NCI-H510A (cell line): Measurements from ENCODE around the gene HAUS3.
"Not testable (repeated sequence)": the region's sequence is repeated elsewhere in the genome, so short reads cannot be mapped to it uniquely, and the experiment has no call there.

Experiments used
- DNase-seq: peaks from one replicate; lab custom pipeline; 2025; lab: John Stamatoyannopoulos, UW

Gene HAUS3

DNA sequence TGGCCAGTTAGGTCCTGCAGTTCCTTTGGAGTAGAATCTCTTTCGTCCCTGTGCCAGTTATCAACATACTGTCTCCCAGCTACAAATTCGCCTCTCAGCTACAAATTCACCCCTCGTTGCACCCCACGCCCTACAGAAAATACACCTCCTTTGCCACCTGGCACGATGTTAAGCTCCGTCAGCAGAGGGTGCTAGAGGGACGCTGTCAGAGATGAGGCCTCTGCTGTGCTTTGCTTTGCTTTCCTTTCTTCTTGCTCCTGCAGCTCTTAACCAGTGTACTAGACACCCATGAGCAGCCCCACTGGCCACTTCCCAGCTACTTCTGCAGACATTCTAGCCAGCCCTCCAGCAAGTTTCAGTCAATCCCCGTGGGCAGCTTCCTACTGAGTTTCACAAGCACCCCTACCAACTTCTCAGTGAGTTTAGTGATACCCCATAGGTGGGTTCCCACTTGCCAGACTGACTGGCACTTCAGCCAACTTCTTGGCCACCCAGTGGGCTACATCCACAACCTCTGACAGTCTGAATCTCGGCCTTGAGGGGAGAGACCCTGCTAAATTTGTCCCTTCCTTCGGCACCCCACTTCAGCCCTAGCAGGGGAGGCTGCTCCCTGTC, 21.8 kb downstream of the HAUS3 start:
- peak; percentile 25 for DNase-seq

DNA sequence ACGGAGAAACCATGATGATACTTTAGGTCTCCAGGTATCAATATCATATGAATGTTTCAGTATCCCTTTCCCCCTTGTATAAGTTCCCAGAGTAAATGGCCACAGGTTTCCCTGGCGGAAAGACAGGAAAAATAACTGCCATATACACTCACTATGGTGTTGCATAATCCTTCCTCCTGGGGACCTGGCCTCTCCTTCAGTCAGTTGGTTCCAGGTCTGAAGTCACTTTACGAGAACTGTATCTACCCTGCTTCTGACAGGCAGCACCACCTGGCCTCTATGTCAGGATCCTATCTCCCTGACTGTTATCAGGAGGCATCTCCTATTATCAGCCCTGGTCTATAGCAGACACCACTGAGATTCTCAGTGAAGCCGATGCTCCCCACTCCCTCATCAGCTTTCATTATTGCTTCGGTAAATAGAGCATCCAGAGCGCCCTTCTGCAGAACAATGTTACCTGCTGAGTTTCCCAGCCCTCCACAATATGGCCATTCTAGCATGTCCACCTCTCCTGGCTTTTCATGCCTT, 22.6 kb downstream of the HAUS3 start:
- no peak for DNase-seq

DNA sequence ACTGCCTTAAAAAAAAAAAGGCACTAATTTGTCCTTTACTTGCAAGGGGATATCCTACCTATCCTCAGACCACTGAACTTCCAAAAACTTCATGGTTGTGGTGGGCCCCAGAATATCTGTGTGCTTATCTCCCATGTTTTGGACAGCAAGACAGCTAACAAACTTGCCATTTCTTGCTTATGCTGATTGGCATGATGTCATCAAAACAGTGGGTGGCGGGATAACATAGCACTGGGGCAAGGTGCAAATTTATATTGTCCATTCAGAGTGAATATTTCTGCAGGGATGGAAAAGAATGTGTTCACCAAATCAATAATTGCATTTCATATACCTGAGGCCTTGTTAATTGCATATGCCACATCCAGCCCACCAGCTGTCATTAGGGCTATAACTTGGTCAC, 23.5 kb downstream of the HAUS3 start:
- no peak for DNase-seq

DNA sequence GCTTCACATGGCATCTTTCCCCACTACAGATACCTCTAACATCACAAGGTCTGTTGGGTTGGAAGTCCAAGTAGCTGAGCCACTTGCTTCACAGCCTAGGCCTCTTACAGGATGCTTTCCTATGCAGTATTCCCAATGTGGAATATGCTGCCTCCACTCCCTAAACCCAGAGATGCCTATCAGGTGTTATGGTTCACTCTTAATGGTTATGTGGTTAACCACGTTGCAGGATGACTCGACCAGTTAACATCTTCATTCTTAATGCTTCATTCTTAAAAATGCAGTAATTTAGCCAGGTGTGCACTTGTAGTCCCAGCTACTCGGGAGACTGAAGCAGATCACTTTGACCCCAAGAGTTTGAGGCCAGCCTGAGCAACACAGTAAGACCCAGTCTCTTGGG, 24.2 kb downstream of the HAUS3 start:
- DNase-seq = no peak

DNA sequence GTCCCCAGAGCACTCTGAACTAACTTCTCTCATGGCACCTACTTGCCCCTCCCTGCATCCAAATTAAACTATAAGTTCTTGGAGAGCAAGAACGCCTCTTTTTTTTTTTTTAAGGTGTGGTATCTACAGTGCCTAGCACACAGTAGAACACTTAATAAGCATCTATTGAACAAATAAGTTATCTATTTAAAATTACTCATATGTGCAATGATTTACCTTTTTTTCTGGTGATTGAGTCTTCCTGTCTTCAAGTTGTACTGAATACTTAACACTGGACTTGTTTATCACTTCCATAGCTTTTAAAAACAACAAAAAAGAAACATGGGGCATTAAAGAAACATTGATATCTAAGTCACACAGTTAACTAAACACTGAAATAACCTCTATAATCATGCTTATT, 29.1 kb downstream of the HAUS3 start:
- DNase-seq = no peak

DNA sequence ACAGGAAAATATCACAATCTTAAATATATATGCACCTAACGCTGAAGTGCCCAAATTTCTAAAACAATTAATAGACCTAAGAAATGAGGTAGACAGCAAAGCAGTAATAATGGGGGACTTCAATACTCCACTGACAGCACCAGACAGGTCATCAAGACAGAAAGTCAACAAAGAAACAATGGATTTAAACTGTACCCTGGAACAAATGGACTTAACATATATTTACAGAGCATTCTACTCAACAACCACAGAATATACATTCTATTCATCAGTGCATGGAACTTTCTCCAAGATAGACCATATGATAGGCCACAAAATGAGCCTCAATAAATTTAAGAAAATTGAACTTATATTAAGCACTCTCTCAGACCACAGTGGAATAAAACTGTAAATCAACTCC, 39.1 kb downstream of the HAUS3 start:
- DNase-seq = not testable (repeated sequence)

DNA sequence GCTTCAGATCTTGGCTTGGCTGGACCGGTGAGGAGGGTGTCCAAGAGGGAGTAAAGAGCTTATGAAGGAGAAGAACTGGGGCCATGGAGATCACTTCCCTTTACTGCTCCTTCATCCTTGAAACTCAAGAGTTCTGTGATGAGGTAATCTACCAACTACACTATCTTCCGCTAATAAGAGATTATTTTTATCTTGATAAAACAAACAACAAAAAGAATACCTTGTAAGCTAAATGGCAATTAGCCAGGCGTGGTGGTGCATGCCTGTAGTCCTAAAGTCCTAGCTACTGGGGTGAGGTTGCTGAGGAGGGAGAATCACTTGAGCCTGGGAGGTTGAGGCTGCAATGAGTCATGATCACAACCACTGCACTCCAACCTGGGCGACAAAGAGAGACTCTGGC, 47.4 kb downstream of the HAUS3 start:
- no peak for DNase-seq

DNA sequence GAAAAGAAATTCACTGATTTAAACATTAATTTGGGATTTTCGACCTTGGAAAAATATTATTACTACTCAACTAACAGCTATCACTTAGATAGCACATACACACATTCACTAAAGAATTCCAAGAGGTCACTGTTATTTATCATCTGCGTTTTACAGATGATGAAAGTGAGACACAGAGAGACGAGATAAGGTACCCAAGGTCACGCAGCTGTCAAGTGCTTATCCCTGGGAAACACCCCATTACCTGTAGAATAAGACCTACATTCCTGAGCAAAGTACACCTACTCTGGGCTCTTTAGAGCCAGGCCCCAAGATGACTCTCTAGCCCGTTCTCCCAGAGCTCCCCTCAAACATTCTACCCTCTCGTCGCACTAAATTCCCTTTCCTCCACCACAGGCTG, 48.6 kb downstream of the HAUS3 start:
- no peak for DNase-seq

DNA sequence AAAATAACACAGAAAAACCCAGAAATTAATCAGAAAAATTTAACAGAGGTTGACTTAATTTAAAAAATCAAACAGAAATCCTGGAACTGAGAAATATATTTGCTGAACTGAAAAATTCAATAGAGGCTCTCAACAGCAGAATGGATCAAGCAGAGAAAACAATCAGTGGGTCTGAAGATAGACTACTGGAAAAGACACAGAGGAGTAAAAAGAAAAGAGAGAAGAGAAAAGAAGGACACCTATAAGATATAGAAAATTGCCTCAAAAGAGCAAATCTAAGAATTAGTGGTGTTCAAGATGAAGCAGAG, 55.1 kb downstream of the HAUS3 start:
- no peak for DNase-seq

DNA sequence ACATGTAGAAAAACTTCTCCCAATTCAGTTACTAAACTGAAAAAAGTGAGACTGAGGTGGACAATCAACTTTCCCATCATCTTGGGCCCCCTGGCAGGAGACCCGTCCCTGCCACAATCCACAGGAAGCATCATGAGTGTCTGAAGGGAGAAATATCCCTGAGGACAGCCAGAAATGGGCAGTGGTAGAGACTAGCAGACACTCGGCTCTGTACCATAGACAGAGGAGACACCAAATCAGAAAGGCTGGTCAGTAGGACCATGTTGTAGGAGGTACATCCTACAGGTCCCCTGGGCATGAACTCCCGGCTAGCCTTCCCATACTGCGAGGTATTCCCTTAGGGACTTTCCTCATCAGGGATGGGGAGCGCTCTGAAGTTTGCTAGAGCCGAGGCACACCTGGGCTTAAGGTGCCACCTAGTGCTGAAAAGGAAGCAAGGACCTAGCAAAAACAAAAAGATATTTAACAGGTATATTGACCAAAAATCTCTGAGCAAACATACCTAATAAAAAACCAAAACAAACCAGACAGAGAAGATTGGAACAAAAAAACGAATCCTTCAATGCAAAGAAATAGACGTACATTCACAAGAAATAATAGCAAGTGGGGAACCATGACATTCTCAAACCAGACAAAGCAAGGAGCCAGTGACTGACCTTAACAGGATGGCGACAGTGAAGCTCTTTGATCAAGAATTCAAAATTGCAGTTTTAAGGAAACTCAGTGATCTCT, 55.6 kb downstream of the HAUS3 start:
- no peak for DNase-seq

DNA sequence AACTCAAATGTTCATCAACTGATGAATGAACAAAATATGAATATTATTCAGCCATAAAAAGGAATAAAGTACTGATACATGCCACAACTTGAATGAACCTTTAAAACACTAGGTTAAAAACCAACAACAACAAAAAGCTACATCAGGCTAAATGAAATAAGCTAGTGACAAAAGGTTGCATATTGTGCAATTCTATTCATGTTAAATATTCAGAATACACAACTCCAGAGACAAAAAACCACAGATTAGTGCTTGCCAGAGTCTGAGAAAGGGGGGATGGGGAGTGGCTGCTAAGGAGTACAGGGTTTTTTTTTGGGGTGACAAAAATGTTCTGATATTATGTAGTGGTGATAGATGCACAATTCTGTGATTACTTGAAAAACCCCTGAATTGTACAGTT, 58.5 kb downstream of the HAUS3 start:
- DNase-seq = no peak

DNA sequence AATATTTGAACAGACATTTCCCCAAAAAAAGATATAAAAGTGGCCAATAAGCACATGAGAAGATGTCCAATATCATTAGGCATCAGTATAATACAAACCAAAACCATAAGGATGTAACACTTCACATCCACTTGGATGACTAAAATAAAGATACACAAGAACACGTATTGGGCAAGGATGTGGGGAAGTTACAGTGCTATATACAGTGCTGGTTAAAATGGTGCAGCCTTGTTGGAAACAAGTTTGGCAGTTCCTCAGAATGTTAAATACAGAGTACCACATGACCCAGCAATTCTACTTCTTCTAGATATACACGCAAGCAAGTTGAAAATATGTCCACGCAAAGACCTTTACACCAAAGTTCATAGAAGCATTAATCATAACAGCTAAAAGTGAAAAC, 58.9 kb downstream of the HAUS3 start:
- no peak for DNase-seq

DNA sequence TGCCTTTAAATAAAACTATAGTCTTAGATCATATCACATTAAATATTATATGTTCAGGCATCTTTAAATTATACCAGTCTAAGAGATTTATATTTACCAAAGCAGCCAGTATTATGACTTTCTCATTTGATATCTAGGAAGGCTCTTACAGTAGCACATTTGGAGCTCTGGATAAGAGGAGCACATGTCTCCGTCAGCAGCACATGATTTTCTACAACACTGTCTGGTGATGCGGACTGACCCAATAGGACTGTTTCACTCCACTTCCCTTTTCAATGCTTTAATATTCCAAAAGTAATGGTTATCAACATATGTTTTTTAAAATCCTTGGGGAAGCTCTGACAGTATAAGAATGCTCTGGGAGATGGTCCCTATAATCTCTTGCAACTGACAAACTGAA, 61.5 kb downstream of the HAUS3 start:
- no peak for DNase-seq

DNA sequence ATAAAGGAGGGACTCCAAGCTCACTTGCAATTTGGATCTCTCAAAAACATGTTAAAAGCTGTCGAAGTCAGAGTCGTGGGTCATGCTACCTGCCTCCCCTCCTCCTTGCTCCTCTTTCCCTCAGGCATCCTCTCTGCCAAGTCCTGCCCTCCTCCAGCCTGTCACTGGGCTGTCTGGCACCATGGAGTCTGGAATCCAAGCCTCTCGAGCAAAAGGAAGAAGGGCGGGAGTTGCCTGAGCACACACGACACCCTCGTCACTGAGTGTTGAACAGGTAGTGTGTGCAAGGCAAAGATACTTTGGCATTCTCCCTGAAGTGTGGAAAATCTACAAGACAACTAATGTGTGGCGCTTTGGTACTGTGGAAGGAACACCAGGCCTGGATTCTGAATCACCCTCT, 62.2 kb downstream of the HAUS3 start:
- DNase-seq = no peak

DNA sequence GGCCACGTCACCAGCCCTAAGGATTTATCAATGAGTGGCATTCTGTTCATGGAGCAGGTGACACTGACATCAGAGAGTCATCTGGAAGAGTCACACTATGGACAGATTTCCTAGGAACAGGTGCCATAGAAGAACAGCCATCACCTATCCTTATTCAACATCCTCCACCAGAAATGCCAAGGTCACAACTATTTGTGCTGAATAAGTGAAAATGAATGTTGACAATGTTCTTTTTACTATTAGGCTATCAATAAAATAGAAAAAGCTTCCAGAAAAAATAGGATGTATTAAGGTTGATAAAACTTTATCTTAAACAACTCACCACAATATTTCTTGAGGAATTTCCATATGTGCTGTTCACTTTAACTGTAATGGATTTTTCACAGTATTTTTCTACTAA, 62.9 kb downstream of the HAUS3 start:
- DNase-seq = no peak
